Measurements from ENCODE around the gene HNF1B. TPM values are rescaled to one million over a fixed set of nuclear protein-coding genes. Genes with fewer than 3 reads are reported as not detected.

The HNF1B gene
- total and polyA plus RNA-seq, 10 of the 15 experiments (the other 5 are each of a cell fraction or from before 2014, with no cell fraction given), result 0.51 to 12.7 (median 1.9) TPM

DNA sequence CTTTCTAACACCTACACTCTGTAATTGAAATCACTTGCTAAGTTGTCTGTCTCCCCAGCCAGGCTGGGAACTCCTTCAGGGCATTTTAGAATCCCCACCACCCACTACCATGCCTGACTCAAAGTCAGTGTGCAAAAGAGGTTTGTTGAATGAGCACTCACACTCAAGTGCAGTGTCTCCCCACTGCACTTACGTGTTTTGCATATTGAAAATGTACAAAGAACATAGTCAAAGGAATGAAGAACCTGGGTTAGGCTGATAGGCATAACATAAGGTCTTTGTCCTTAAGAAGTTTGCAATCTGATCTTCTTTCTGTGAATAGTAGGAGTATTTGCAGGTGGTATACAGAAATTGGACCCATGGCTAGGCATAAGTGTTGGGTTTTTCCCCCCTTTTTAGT, 67.8 kb downstream of the HNF1B start:
- ChIA-PET RAD21 (ENCODE audit: unreplicated experiment) (no interaction called here), POLR2A (no interaction called here), SMC1A (ENCODE audit: uncharacterized antibody, unreplicated experiment) (interaction anchor here (1.2 kb wide), 1 partner anchor 116 kb away, joined by 3 read pairs; no protein-coding TSS in a partner anchor), CTCF (no interaction called here)
- Histone ChIP-seq H4K20me1 (ENCODE audit: control insufficient read depth, insufficient read depth) (no peaks in the 10 kb centered on the region), H3K9me3 (replicated peaks; ENCODE audit: control insufficient read depth, insufficient read depth, low read length) (no peaks in the 10 kb centered on the region; the same call in 2 of the 3 replicates), H3K4me1 (ENCODE audit: control insufficient read depth, insufficient read depth, low read length) (no peaks in the 10 kb centered on the region), H3K4me2 (ENCODE audit: control insufficient read depth, insufficient read depth) (no peak overlapping the region), H3K27ac (ENCODE audit: control insufficient read depth, insufficient read depth) (no peak overlapping the region), H2AFZ (ENCODE audit: control insufficient read depth, low read depth, low read length) (no peak overlapping the region), H3K27me3 (replicated peaks in 1 of 2; ENCODE audit: control insufficient read depth in 2 of 2, insufficient read depth in 2 of 2, low read length in 1 of 2) (no peaks in the 10 kb centered on the region; a peak in 1 of 4 replicates), H3K79me2 (ENCODE audit: control insufficient read depth, insufficient read depth, low read length) (no peaks in the 10 kb centered on the region), H3K4me3 (no peak overlapping the region), H3K9ac (ENCODE audit: control insufficient read depth, insufficient read depth, low read length) (no peak overlapping the region), H3K36me3 (ENCODE audit: control insufficient read depth in 2 of 2, insufficient read depth in 2 of 2, low read length in 1 of 2) (no peaks in the 10 kb centered on the region)
- DNase-seq (ENCODE audit: low read depth, low spot score) (no peak), FAIRE-seq (no peak), ATAC-seq (no peak)
- BruUV-seq (replicated peaks), result no TSS peak
- TF ChIP-seq, protein P1, sequence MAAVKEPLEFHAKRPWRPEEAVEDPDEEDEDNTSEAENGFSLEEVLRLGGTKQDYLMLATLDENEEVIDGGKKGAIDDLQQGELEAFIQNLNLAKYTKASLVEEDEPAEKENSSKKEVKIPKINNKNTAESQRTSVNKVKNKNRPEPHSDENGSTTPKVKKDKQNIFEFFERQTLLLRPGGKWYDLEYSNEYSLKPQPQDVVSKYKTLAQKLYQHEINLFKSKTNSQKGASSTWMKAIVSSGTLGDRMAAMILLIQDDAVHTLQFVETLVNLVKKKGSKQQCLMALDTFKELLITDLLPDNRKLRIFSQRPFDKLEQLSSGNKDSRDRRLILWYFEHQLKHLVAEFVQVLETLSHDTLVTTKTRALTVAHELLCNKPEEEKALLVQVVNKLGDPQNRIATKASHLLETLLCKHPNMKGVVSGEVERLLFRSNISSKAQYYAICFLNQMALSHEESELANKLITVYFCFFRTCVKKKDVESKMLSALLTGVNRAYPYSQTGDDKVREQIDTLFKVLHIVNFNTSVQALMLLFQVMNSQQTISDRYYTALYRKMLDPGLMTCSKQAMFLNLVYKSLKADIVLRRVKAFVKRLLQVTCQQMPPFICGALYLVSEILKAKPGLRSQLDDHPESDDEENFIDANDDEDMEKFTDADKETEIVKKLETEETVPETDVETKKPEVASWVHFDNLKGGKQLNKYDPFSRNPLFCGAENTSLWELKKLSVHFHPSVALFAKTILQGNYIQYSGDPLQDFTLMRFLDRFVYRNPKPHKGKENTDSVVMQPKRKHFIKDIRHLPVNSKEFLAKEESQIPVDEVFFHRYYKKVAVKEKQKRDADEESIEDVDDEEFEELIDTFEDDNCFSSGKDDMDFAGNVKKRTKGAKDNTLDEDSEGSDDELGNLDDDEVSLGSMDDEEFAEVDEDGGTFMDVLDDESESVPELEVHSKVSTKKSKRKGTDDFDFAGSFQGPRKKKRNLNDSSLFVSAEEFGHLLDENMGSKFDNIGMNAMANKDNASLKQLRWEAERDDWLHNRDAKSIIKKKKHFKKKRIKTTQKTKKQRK (IDR thresholded peaks at IDR 0.05; ENCODE audit: low read depth, low read length), result no peak
- TF ChIP-seq IRF4 (IDR thresholded peaks at IDR 0.05; ENCODE audit: low read depth, low read length) (no peak), NFYA (IDR thresholded peaks at IDR 0.05; ENCODE audit: borderline replicate concordance, low read depth, low read length) (no peak), CHD1 (IDR thresholded peaks at IDR 0.05; ENCODE audit: low read depth, low read length) (no peak), IKZF2 (IDR thresholded peaks at IDR 0.05) (no peak), EP300 (IDR thresholded peaks at IDR 0.05; ENCODE audit: borderline replicate concordance in 1 of 2, control insufficient read depth in 1 of 2, low read depth in 2 of 2, low read length in 2 of 2) (no peak)
- TF ChIP-seq, protein P2, sequence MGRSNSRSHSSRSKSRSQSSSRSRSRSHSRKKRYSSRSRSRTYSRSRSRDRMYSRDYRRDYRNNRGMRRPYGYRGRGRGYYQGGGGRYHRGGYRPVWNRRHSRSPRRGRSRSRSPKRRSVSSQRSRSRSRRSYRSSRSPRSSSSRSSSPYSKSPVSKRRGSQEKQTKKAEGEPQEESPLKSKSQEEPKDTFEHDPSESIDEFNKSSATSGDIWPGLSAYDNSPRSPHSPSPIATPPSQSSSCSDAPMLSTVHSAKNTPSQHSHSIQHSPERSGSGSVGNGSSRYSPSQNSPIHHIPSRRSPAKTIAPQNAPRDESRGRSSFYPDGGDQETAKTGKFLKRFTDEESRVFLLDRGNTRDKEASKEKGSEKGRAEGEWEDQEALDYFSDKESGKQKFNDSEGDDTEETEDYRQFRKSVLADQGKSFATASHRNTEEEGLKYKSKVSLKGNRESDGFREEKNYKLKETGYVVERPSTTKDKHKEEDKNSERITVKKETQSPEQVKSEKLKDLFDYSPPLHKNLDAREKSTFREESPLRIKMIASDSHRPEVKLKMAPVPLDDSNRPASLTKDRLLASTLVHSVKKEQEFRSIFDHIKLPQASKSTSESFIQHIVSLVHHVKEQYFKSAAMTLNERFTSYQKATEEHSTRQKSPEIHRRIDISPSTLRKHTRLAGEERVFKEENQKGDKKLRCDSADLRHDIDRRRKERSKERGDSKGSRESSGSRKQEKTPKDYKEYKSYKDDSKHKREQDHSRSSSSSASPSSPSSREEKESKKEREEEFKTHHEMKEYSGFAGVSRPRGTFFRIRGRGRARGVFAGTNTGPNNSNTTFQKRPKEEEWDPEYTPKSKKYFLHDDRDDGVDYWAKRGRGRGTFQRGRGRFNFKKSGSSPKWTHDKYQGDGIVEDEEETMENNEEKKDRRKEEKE (IDR thresholded peaks at IDR 0.05), result no peak
- TF ChIP-seq, protein P3, sequence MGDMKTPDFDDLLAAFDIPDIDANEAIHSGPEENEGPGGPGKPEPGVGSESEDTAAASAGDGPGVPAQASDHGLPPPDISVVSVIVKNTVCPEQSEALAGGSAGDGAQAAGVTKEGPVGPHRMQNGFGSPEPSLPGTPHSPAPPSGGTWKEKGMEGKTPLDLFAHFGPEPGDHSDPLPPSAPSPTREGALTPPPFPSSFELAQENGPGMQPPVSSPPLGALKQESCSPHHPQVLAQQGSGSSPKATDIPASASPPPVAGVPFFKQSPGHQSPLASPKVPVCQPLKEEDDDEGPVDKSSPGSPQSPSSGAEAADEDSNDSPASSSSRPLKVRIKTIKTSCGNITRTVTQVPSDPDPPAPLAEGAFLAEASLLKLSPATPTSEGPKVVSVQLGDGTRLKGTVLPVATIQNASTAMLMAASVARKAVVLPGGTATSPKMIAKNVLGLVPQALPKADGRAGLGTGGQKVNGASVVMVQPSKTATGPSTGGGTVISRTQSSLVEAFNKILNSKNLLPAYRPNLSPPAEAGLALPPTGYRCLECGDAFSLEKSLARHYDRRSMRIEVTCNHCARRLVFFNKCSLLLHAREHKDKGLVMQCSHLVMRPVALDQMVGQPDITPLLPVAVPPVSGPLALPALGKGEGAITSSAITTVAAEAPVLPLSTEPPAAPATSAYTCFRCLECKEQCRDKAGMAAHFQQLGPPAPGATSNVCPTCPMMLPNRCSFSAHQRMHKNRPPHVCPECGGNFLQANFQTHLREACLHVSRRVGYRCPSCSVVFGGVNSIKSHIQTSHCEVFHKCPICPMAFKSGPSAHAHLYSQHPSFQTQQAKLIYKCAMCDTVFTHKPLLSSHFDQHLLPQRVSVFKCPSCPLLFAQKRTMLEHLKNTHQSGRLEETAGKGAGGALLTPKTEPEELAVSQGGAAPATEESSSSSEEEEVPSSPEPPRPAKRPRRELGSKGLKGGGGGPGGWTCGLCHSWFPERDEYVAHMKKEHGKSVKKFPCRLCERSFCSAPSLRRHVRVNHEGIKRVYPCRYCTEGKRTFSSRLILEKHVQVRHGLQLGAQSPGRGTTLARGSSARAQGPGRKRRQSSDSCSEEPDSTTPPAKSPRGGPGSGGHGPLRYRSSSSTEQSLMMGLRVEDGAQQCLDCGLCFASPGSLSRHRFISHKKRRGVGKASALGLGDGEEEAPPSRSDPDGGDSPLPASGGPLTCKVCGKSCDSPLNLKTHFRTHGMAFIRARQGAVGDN (IDR thresholded peaks at IDR 0.05), result no peak
- 0% methylated on average over 1 of the region's 1 CpG for WGBS (ENCODE audit: insufficient coverage, insufficient replicate concordance, low lambda C conversion rate, missing lambda C conversion rate)
- intact Hi-C loops (cut with micrococcal nuclease; ENCODE audit: unreplicated experiment), result no loop called here
- in situ Hi-C loops (cut with MboI), result no loop called here
